ENCODE data around the gene SIPA1L2.

GRCh38 chr1:232628335-232629249 lies 1.3 kb downstream of the SIPA1L2 start:
- TF ChIP-seq CTCF (tag by site-specific recombination; IDR thresholded peaks at IDR 0.05): 0 out of 2 replicates have a peak, but pooled peaks have one; percentile 17
- no peak for TF ChIP-seq ZNF2 (tag by site-specific recombination; IDR thresholded peaks at IDR 0.05)
- TF ChIP-seq ZNF138 (tag by site-specific recombination; IDR thresholded peaks at IDR 0.05; ENCODE audit: borderline replicate concordance): no peak
- TF ChIP-seq ELK4 (IDR thresholded peaks at IDR 0.05; ENCODE audit: borderline replicate concordance, low read depth, low read length): no peak
- no peak for TF ChIP-seq ZXDB (tag by site-specific recombination; IDR thresholded peaks at IDR 0.05)
- TF ChIP-seq ZSCAN23 (tag by site-specific recombination; IDR thresholded peaks at IDR 0.05): no peak

Data from HEK293 (cell line).